ENCODE measurements around the gene POLD3. TPM values are rescaled to one million over a fixed set of nuclear protein-coding genes. Genes with fewer than 3 reads are reported as not detected.

Gene POLD3
- total RNA-seq, 1 experiment from 2014 or later = 76.5 TPM

DNA sequence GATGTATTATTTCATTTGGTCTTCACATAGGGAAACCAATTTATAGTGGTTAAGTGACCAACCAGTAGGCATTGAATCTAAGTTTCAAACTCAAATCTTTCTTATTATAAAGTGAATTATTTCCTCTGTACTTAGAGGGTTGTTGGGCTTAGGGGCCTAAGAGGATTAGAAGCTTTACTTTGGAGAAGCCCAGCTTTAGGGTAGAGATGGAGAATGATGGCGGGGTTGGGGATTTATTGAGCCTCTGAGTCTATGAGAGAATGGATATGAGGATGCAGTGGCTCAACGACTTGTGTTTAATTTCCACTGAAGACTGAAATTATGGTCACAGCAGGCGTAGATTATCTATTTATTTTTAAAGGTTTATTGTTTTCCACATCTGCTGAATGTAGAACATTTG is 83.4 kb downstream of the POLD3 start:
- TF ChIP-seq EZH2 (IDR thresholded peaks at IDR 0.05; ENCODE audit: borderline replicate concordance, low read depth, low read length, poor library complexity, severe bottlenecking) = no peak
- TF ChIP-seq, protein P1, sequence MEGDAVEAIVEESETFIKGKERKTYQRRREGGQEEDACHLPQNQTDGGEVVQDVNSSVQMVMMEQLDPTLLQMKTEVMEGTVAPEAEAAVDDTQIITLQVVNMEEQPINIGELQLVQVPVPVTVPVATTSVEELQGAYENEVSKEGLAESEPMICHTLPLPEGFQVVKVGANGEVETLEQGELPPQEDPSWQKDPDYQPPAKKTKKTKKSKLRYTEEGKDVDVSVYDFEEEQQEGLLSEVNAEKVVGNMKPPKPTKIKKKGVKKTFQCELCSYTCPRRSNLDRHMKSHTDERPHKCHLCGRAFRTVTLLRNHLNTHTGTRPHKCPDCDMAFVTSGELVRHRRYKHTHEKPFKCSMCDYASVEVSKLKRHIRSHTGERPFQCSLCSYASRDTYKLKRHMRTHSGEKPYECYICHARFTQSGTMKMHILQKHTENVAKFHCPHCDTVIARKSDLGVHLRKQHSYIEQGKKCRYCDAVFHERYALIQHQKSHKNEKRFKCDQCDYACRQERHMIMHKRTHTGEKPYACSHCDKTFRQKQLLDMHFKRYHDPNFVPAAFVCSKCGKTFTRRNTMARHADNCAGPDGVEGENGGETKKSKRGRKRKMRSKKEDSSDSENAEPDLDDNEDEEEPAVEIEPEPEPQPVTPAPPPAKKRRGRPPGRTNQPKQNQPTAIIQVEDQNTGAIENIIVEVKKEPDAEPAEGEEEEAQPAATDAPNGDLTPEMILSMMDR (conservative IDR thresholded peaks at IDR 0.05; ENCODE audit: low read depth, low read length) = no peak
- no TSS peak for BruUV-seq (replicated peaks)
- DNase-seq (ENCODE audit: low spot score) = no peak
- Histone ChIP-seq H3K4me3 (ENCODE audit: low read depth, low read length, poor library complexity, severe bottlenecking) (no peak overlapping the region), H3K27me3 (replicated peaks; ENCODE audit: insufficient read depth, low read depth, low read length, poor library complexity) (no peaks in the 10 kb centered on the region), H3K36me3 (ENCODE audit: insufficient read depth, low read length, poor library complexity, severe bottlenecking) (no peaks in the 10 kb centered on the region), H3K4me1 (ENCODE audit: insufficient read depth, low read length, poor library complexity, severe bottlenecking) (peaks cover 9% of the 10 kb centered on the region), H3K9me3 (ENCODE audit: low read depth, low read length, poor library complexity, severe bottlenecking) (no peaks in the 10 kb centered on the region), H3K27ac (ENCODE audit: low read depth, low read length, poor library complexity, severe bottlenecking) (no peak overlapping the region)
- ChIA-PET CTCF (no interaction called here), POLR2A (ENCODE audit: low non-redundant PET) (no interaction called here)
- intact Hi-C loops (cut with micrococcal nuclease; ENCODE audit: unreplicated experiment) = no loop called here

DNA sequence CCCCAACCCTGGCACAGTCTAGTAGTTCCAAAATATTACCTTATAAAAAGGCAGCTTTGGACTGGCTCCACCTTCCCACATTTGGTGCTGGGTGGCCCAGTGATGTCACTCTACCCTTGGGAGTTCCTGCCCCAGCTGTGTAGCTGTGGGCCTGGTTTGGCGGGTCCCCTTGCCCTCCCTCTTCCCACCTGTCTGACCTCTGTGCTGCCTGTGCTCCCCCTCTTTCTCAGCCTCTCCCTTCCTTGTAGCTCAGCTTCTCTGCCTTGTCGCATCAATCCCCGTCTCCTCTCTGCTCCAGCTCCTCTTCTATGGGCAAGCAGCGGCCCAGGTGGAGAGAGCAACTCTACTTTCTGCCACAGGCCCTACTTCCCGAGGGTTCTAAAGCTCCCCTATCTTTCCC is 84.2 kb downstream of the POLD3 start:
- BruUV-seq (replicated peaks) = no TSS peak

DNA sequence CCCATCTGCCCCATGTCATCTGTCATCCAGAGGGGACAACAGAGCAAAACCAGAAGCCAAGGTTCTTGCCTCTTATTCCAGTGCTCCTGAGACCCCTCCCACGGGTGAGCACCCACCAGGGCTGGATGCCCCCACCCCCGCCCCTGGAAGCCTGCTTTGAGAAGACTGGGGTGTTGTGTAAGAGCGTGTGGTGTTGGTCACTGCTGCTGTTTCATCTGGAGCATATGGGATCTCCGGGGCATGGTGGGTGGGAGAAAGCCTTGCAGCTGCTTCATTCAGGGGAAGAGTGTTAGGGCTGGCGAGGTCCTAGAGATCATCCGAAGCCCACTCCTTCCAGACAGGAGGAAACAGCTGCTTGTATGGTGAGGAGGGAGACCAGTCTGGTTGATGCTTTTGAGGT is 84.7 kb downstream of the POLD3 start:
- TF ChIP-seq, protein P1 (conservative IDR thresholded peaks at IDR 0.05; ENCODE audit: low read depth, low read length) = no peak
- TF ChIP-seq EZH2 (IDR thresholded peaks at IDR 0.05; ENCODE audit: borderline replicate concordance, low read depth, low read length, poor library complexity, severe bottlenecking) = no peak
- H3K9me3 ChIP-seq (ENCODE audit: low read depth, low read length, poor library complexity, severe bottlenecking) = no peaks in the 10 kb centered on the region
- BruUV-seq (replicated peaks) = no TSS peak
- H3K27ac ChIP-seq (ENCODE audit: low read depth, low read length, poor library complexity, severe bottlenecking) = no peak overlapping the region
- POLR2A ChIA-PET (ENCODE audit: low non-redundant PET) = no interaction called here
- no peak for DNase-seq (ENCODE audit: low spot score)
- CTCF ChIA-PET = no interaction called here
- intact Hi-C loops (cut with micrococcal nuclease; ENCODE audit: unreplicated experiment) = no loop called here
- H3K4me3 ChIP-seq (ENCODE audit: low read depth, low read length, poor library complexity, severe bottlenecking) = no peak overlapping the region
- peaks cover 9% of the 10 kb centered on the region for H3K4me1 ChIP-seq (ENCODE audit: insufficient read depth, low read length, poor library complexity, severe bottlenecking)
- H3K36me3 ChIP-seq (ENCODE audit: insufficient read depth, low read length, poor library complexity, severe bottlenecking) = no peaks in the 10 kb centered on the region
- no peaks in the 10 kb centered on the region for H3K27me3 ChIP-seq (replicated peaks; ENCODE audit: insufficient read depth, low read depth, low read length, poor library complexity)

More for the DNA sequence above, 84.2 kb downstream of the POLD3 start:
- intact Hi-C loops (cut with micrococcal nuclease; ENCODE audit: unreplicated experiment) = no loop called here
- Histone ChIP-seq H3K27me3 (replicated peaks; ENCODE audit: insufficient read depth, low read depth, low read length, poor library complexity) (no peaks in the 10 kb centered on the region), H3K27ac (ENCODE audit: low read depth, low read length, poor library complexity, severe bottlenecking) (no peak overlapping the region), H3K4me1 (ENCODE audit: insufficient read depth, low read length, poor library complexity, severe bottlenecking) (peaks cover 9% of the 10 kb centered on the region), H3K4me3 (ENCODE audit: low read depth, low read length, poor library complexity, severe bottlenecking) (no peak overlapping the region), H3K9me3 (ENCODE audit: low read depth, low read length, poor library complexity, severe bottlenecking) (no peaks in the 10 kb centered on the region), H3K36me3 (ENCODE audit: insufficient read depth, low read length, poor library complexity, severe bottlenecking) (no peaks in the 10 kb centered on the region)
- no peak for TF ChIP-seq EZH2 (IDR thresholded peaks at IDR 0.05; ENCODE audit: borderline replicate concordance, low read depth, low read length, poor library complexity, severe bottlenecking)
- TF ChIP-seq, protein P1 (conservative IDR thresholded peaks at IDR 0.05; ENCODE audit: low read depth, low read length) = no peak
- DNase-seq (ENCODE audit: low spot score) = no peak
- ChIA-PET POLR2A (ENCODE audit: low non-redundant PET) (no interaction called here), CTCF (no interaction called here)
